Transverse colon (tissue), 3 donors: Measurements from ENCODE around the gene PGLYRP4.

Experiments used
- EP300 ChIP-seq: sonication (generic); formaldehyde crosslinking; IDR thresholded peaks from one replicate; pipeline ENCODE4 v1.6.1; 2017; ENCODE audit warnings: antibody characterized with exemption, low read depth
- TF ChIP-seq, protein P1 (sequence below), 5 experiments: fragments of 200-600 bp in 3 of 5; fragments of 450-650 bp in 2 of 5; sonication (generic) in 3 of 5; IDR thresholded peaks; 1 replicate in 2 of 5; 2 replicates in 3 of 5; pipeline ENCODE4 v1.5.1; 2016 to 2017; ENCODE audit warnings: antibody characterized with exemption in 5 of 5, inconsistent platforms in 3 of 5, mild to moderate bottlenecking in 2 of 5, moderate library complexity in 1 of 5

DNA sequence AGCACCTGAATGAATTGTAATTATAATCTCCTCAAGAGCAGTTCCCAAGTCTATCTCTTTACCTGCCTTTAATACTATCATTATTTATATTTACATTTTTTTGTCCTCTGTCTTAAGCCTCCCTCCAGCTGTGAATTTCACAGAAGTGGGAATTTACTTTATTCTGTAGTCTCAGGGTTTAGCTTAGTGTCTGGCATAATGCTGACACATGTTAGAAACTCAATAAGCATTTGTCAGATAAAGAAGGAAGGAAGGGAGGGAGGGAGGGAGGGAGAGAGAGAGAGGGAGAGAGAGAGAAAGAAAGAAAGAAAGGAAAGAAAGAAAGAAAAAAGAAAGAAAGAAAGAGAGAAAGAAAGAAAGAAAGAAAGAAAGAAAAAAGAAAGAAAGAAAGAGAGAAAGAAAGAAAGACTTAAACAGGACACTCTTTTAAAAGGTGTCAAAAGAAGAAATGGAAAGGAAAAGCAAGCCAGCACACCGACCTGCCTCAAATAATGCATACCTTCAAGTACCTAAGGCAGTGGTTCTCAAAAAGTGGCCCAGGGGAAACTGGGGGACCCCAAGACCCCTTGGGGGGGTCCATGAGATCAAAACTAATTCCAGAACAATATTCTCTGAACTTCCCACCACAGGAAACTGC lies 1.8 kb upstream of the PGLYRP4 start:
- no peak for TF ChIP-seq EP300
- TF ChIP-seq, protein P1, sequence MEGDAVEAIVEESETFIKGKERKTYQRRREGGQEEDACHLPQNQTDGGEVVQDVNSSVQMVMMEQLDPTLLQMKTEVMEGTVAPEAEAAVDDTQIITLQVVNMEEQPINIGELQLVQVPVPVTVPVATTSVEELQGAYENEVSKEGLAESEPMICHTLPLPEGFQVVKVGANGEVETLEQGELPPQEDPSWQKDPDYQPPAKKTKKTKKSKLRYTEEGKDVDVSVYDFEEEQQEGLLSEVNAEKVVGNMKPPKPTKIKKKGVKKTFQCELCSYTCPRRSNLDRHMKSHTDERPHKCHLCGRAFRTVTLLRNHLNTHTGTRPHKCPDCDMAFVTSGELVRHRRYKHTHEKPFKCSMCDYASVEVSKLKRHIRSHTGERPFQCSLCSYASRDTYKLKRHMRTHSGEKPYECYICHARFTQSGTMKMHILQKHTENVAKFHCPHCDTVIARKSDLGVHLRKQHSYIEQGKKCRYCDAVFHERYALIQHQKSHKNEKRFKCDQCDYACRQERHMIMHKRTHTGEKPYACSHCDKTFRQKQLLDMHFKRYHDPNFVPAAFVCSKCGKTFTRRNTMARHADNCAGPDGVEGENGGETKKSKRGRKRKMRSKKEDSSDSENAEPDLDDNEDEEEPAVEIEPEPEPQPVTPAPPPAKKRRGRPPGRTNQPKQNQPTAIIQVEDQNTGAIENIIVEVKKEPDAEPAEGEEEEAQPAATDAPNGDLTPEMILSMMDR (IDR thresholded peaks at IDR 0.05), result no peak
